GM19099 (cell line): Measurements from ENCODE around the gene GOLGA6L7.

Experiments
- POLR2A ChIP-seq: IDR thresholded peaks from 3 replicates; pipeline ENCODE4 v1.6.1; 2011; ENCODE audit warnings: low read depth; ENCODE audit not compliant: insufficient read length; ENCODE audit errors: extremely low read depth

Gene GOLGA6L7

DNA sequence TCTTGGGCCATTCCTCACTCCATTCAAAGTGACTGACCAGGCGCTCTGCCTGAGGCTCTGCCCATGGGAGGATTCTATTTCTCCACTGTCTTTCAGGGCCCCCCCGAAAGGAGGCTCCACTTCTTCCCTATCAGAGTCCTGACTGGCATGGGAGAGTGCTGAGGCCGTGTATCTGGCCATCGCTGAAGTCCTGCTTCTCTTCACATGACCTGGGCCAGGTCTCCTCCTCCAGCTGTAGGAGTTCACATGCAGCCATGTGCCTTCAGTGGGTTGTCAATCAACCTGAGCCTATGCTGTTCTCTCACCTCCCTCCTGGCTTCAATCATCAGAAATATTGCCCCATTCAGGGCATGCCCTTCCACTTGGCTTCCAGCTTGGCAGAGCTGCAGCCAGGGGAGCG lies 24.6 kb upstream of the GOLGA6L7 start:
- no peak for TF ChIP-seq POLR2A

DNA sequence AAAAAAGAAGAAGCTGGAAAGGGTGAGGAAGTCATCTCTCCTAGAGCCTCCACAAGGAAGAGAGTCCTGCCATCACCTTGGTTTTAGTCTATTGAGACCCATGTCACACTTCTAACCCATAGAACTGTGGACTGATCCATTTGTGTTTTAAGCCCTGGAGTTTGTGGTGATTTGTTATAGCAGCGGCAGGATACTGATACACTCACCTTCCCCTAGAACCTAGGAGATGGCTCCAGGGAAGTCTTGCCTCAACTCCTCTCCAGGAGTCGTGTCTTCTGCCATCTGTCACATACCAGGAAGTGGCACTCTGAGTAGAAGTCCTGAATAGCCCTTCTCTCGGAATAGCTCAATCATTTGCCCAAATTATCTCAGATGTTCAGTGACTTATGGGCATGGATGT lies 22.7 kb upstream of the GOLGA6L7 start:
- TF ChIP-seq POLR2A = no peak

DNA sequence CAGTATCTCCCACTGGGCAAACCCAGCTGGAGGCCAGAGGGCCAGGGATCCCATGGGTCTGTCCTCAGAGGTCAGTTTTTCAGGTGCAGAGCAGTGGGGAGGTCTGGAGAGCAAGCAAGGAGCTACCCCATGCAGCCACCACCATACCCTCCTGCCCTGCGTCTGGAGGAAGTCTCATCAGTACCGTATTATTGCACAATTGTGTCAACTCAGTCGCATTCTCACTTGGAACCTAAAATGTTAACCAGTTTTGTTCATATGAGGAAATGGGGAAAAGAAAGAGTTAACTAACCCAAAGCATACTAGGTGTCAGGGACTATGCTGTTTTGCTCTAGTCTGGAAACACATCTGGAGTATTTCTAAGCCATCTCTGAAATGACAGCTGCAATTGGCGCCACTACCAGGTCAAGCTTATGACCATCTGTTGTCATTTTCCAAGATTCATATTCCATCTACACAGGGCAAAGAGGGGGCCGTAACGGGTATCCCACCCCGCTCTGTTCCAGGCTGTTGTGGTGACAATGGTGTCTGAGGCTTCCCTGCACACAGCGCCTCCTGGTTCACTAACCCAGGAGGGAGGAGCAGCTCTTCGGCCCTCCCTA lies 20.4 kb upstream of the GOLGA6L7 start:
- TF ChIP-seq POLR2A = no peak

DNA sequence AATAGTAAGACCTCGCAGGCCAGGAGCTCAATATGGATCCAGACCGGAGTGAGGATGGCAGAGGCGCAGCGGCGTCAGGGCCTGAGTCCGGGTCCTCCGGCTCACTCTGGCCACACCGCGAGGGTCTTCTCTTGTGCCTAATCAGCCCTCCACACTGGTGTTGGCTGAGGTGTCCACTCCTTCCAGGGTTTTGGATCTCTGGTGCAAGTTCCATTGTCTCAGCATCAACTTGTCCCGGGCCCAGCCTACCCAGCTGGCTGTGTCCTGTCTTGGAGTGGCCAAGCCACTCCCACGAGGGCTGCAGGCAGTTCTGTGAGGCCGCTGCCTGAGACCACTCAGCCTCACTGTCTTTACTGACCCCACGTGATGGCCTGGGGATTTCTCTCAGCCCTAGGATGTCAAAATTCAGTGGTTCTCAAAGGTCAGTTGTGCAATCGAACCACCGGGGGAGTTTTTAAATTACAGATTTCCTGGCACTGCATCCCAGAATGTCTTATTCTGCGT lies 12.6 kb upstream of the GOLGA6L7 start:
- TF ChIP-seq POLR2A = no peak
